ENCODE results near the gene CDPF1.

DNA sequence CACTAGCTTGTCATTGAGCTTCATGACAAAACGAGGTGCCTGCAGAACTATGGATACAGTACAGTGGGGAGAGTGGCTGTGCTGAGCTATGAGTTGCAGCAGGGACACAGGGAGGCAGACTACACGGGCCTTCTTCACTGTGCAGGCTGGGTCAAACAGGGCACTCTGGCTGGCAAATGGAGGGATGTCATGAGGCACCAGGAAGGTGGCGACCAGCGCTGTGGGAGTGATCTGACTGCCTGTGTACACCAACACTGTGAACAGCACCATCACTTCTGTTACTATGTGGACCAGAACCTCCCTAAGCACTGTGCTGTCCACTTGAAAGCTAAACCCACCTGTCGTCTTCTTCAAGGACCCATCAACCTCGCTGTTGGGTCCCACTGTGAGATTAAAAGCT is 9.9 kb upstream of the CDPF1 start:
- TF ChIP-seq, protein P1, sequence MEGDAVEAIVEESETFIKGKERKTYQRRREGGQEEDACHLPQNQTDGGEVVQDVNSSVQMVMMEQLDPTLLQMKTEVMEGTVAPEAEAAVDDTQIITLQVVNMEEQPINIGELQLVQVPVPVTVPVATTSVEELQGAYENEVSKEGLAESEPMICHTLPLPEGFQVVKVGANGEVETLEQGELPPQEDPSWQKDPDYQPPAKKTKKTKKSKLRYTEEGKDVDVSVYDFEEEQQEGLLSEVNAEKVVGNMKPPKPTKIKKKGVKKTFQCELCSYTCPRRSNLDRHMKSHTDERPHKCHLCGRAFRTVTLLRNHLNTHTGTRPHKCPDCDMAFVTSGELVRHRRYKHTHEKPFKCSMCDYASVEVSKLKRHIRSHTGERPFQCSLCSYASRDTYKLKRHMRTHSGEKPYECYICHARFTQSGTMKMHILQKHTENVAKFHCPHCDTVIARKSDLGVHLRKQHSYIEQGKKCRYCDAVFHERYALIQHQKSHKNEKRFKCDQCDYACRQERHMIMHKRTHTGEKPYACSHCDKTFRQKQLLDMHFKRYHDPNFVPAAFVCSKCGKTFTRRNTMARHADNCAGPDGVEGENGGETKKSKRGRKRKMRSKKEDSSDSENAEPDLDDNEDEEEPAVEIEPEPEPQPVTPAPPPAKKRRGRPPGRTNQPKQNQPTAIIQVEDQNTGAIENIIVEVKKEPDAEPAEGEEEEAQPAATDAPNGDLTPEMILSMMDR (IDR thresholded peaks at IDR 0.05) = no peak
- TF ChIP-seq ZFX (IDR thresholded peaks at IDR 0.05; ENCODE audit: borderline replicate concordance) = no peak

Data from 22Rv1 (cell line).